Prostate gland (tissue), 2 donors: ENCODE data around the gene OTOP3. TPM values are rescaled to one million over a fixed set of nuclear protein-coding genes. Genes with fewer than 3 reads are reported as not detected.

ENCODE experiments used
- DNase-seq: peaks from one replicate; pipeline ENCODE4 v3.0.0-alpha.2; 2019; ENCODE audit warnings: low spot score
- H3K27ac ChIP-seq, 2 donors: fragments of 200-600 bp; sonication (generic); 2 replicates each; pipeline ENCODE4 v1.5.1; 2017 to 2019
- H3K27me3 ChIP-seq: fragments of 200-600 bp; sonication (generic); replicated peaks from 2 replicates; pipeline ENCODE4 v1.5.1; 2019; ENCODE audit not compliant: insufficient read depth
- H3K36me3 ChIP-seq, 2 donors: fragments of 200-600 bp; sonication (generic); 1 replicate in 1 of 2; 2 replicates in 1 of 2; pipeline versions ENCODE4 v1.5.1 to v1.8.1; 2017 to 2019
- H3K4me1 ChIP-seq: fragments of 200-600 bp; sonication (generic); replicated peaks from 2 replicates; pipeline ENCODE4 v1.5.1; 2019
- H3K4me3 ChIP-seq, 2 donors: fragments of 200-600 bp; sonication (generic); 2 replicates each; pipeline ENCODE4 v1.5.1; 2017 to 2019
- H3K9me3 ChIP-seq: fragments of 200-600 bp; sonication (generic); 2 replicates; pipeline ENCODE4 v1.5.1; 2017
- CTCF ChIP-seq, 4 experiments: fragments of 200-600 bp in 2 of 4; fragments of 450-650 bp in 2 of 4; sonication (generic) in 2 of 4; IDR thresholded peaks; 1 replicate in 3 of 4; 2 replicates in 1 of 4; pipeline ENCODE4 v1.5.1; 2016 to 2019; ENCODE audit warnings: antibody characterized with exemption in 4 of 4, mild to moderate bottlenecking in 2 of 4, moderate library complexity in 2 of 4
- POLR2AphosphoS5 ChIP-seq: sonication (generic); formaldehyde crosslinking; IDR thresholded peaks from one replicate; pipeline ENCODE4 v1.6.1; 2017; ENCODE audit warnings: antibody characterized with exemption
- WGBS: methylation state at CpG from one replicate; pipeline ENCODE4 v1.1.5; 2018; 5-methylcytosine and 5-hydroxymethylcytosine counted together
- intact Hi-C: fragments of 100-400 bp; cut with DNase I; formaldehyde crosslinking; loops from one replicate; pipeline ENCODE4 v1.14.2; 2022
- total RNA-seq, 2 donors: library from RNA; depleted of rRNA; stranded (reverse); fragments of >200 nt; gene quantifications; one replicate each; pipeline ENCODE4 v1.1.0, GENCODE V29; 2016

Gene OTOP3
- total RNA-seq, 2 donors from 2014 or later = not detected

GRCh38 chr17:74999523-74999922, 63.8 kb downstream of the OTOP3 start:
- WGBS = 85% methylated on average over 4 of the region's 4 CpGs
- H3K9me3 ChIP-seq = no peaks in the 10 kb centered on the region
- no peak for TF ChIP-seq CTCF (IDR thresholded peaks at IDR 0.05)
- TF ChIP-seq POLR2AphosphoS5 = no peak
- H3K27ac ChIP-seq = no peak overlapping the region
- no peak overlapping the region for H3K4me3 ChIP-seq
- intact Hi-C loops = no loop called here
- no peaks in the 10 kb centered on the region for H3K4me1 ChIP-seq
- DNase-seq = no peak
- no peaks in the 10 kb centered on the region for H3K27me3 ChIP-seq
- H3K36me3 ChIP-seq = no peaks in the 10 kb centered on the region

Other genes starting within 250 kb of the OTOP3 start
- 1 to 10 TPM in 1 of 2 donors, under 1 TPM in 1; 0.59 to 1.2 TPM for gene CD300LF, start 223.0 kb upstream of the OTOP3 start, total RNA-seq
- 1 to 10 TPM; 1.6 to 2.2 TPM for gene RAB37, start 198.6 kb upstream of the OTOP3 start, total RNA-seq
- 100 to 1,000 TPM in 1 of 2 donors, 10 to 100 TPM in 1; 84.1 to 133 TPM for gene NHERF1, start 187.3 kb upstream of the OTOP3 start, total RNA-seq
- 10 to 100 TPM; 29.6 to 49.3 TPM for gene NAT9, start 159.6 kb upstream of the OTOP3 start, total RNA-seq
- 1 to 10 TPM in 1 of 2 donors, not detected in 1; 3.6 TPM for gene GRIN2C, start 76.0 kb upstream of the OTOP3 start, total RNA-seq
- 100 to 1,000 TPM in 1 of 2 donors, 10 to 100 TPM in 1; 24.6 to 182 TPM for gene FDXR, start 62.9 kb upstream of the OTOP3 start, total RNA-seq
- gene FADS6, start 42.3 kb upstream of the OTOP3 start, total RNA-seq = not detected
- 1 to 10 TPM in 1 of 2 donors, not detected in 1; 1.1 TPM for gene USH1G, start 12.6 kb upstream of the OTOP3 start, total RNA-seq
- under 1 TPM in 1 of 2 donors, not detected in 1; 0.85 TPM for gene OTOP2, start 11.6 kb upstream of the OTOP3 start, total RNA-seq
- 100 to 1,000 TPM in 1 of 2 donors, 10 to 100 TPM in 1; 87.1 to 101 TPM for gene HID1, start 36.9 kb downstream of the OTOP3 start, total RNA-seq
- 10 to 100 TPM; 13.7 to 34.9 TPM for gene CDR2L, start 51.7 kb downstream of the OTOP3 start, total RNA-seq
- gene MRPL58, start 76.8 kb downstream of the OTOP3 start, total RNA-seq = 10 to 100 TPM; 28.4 to 73.8 TPM
- 100 to 1,000 TPM; 116 to 201 TPM for gene ATP5PD, start 111.1 kb downstream of the OTOP3 start, total RNA-seq
- gene KCTD2, start 111.3 kb downstream of the OTOP3 start, total RNA-seq = 100 to 1,000 TPM in 1 of 2 donors, 10 to 100 TPM in 1; 24.4 to 104 TPM
- 10 to 100 TPM; 65.0 to 66.4 TPM for gene SLC16A5, start 152.1 kb downstream of the OTOP3 start, total RNA-seq
- 10 to 100 TPM; 13.6 to 15.1 TPM for gene ARMC7, start 174.1 kb downstream of the OTOP3 start, total RNA-seq
- gene NT5C, start 195.8 kb downstream of the OTOP3 start, total RNA-seq = 100 to 1,000 TPM; 120 to 166 TPM
- gene JPT1, start 218.6 kb downstream of the OTOP3 start, total RNA-seq = 100 to 1,000 TPM in 1 of 2 donors, 10 to 100 TPM in 1; 97.9 to 132 TPM
- 10 to 100 TPM; 79.7 to 97.2 TPM for gene SUMO2, start 247.1 kb downstream of the OTOP3 start, total RNA-seq